Stimulated activated CD8-positive, alpha-beta memory T cell treated with anti-CD3 and anti-CD28 coated beads, Interleukin-12 subunit alpha, Interleukin-12 subunit beta, amount 100 ng/mL, for 1 hour (primary cell): ENCODE measurements around the gene FBXL14.

Experiments used
- DNase-seq: peaks from one replicate; pipeline ENCODE4 v3.0.0-alpha.2; 2020; ENCODE audit warnings: low read depth

The FBXL14 gene

DNA sequence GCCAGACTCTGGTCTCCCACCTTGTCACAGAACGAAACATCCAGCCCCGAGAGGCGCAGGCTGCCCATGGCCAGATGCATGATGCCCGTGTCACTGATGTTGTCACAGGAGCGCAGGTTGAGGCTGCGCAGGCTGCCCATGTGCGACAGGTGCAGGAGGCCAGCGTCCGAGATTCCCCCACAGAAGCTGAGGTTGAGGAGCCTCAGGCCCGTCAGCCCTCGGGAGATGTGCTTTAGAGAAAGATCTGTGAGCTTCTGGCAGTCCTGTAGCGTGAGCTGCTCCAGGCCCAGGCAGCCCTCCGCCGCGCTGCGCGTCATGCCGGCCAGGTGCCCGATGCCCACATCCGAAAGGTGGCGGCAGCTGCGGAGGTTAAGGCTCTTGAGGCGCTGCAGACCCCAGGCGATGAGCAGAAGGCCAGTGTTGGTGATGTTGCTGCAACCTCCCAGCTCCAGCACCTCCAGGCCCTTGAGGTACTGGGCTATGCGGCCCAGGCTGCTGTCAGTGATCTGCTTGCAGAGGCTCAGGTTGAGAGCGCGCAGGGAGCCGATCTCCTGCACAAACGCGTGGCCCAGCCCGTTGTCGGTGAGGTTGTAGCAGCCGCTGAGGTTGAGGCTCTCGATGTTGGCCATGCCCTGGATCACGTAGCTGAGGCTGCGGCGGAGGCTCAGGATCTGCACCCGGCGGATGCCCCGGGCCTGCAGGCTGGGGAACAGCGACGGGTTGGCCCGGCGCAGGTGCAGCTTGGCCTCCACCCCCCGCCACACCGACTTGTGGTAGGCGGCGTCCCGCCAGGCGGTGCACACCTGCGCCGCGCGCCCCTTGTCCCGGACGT is 991 bp downstream of the FBXL14 start:
- peak; percentile 24 for DNase-seq

DNA sequence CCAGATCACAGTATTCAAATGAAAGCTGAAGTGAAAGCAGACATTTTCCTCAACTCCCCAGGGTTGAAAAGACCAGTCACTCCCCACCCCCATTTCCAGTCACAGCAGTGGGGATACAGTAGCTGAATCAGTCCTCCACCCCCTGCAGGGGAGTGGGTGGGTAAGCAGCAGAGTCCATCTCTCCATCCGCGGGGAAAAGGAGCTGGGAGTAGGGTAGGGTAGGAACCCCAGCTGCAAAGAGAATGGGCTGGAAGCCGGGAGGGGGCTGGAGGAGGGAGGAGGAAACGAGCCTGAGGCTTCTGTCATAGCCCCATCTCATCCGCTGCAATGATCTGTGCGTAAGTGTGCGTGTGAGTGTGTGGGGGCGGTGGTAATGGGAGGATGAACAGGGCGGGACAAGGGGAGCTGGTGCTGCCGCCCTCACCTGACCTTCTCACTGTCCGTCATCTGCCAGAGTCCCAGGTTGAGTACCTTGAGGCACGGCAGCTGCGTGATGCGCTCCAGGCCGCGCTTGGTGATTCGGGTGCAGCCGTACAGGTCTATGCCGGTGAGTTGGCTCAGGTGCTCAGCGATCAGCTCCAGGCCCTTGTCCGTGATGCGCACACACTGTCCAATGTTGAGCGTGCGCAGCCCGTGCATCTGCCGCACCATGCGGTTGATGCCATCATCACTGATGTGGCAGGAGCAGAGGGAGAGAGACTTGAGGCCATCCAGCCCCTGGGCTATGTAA is 1.8 kb downstream of the FBXL14 start:
- peak; percentile 25 for DNase-seq

DNA sequence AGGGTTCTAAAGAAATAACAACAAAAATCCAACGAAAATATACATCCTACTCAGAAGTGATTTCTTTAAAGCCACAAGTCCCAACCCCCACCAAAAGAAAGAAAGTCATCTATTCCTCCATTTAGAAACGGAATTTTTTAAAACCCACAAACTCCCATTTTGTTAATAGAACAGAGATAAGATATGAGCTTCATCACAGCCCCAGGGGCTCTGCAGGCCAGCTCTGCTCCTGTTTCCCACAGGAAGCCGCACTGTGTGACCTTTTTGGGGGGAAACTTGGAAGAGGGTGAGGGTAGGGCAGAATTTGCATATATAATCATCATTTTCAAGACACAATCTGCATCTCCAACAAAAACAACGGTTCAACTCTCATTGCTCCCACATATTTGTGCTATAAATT is 2.8 kb downstream of the FBXL14 start:
- no peak for DNase-seq

DNA sequence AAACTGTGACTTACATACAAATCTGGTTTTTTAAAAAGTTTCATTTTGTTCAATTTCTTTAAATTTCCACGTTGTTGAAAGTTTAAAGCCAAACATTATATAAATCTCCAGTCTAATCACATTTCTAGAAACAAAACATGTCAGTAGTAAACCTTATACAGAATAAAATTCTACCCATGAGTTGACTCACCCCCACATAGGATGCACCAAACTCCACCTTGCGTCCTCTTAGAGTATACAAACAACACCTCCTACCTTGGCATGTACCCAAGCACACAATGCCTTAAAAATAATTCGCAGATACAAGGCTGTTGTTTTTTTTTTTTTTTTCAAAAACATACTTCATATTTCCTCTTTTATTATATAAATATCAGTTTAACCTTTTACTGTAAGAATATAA is 3.3 kb downstream of the FBXL14 start:
- DNase-seq, result no peak

DNA sequence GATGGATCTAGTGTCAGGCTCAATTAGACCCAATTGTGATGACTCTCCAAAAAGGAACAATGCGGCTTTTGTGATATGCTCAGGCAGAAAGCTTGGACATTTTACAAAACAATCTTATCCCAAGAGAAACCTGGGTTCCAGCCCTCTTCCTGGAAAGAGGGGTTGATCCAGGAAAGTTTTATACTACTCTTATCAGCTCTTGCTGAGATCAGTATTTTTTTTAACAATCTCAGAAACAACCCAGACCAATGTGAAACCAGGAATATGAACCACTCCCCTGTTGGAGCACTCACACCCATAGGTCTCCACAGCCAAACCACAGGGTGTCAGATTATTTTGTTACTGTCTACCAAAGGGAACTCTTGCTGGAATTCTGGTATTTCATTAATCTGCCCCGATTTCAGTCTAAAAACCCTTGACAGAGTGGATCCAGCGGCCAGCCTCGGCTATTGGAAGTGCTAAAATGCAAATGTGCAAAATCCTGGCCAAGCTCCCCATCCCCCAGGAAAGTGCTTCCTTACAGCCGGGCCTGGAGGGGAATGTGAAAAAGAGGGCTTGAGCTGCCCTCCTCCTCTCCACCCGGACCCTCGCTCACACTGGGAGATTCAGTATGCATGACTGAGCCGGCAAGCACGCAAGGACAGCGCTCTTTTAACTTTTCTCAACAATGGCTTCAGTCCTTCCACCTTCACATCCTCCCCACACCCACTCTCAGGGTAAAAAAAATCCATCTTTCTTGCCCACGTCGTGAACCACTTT is 4.0 kb downstream of the FBXL14 start:
- no peak for DNase-seq

DNA sequence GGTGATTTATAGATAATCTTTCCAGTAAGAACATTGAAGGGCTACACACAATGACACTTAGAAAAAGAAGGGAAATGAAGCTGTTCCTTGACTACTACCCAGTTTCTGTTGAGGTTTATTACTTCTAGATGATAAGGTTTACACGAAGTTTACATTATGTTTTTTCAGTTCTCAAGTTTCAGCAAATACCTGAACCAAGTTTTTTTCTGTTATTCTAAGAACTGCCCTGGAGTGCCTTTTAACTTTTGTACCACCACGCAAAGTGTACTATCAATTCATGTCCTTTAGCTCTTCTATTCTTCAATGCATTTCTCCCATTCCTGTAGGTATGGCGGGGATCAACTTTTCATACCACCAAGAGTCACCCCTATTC is 5.8 kb downstream of the FBXL14 start:
- DNase-seq, result no peak

DNA sequence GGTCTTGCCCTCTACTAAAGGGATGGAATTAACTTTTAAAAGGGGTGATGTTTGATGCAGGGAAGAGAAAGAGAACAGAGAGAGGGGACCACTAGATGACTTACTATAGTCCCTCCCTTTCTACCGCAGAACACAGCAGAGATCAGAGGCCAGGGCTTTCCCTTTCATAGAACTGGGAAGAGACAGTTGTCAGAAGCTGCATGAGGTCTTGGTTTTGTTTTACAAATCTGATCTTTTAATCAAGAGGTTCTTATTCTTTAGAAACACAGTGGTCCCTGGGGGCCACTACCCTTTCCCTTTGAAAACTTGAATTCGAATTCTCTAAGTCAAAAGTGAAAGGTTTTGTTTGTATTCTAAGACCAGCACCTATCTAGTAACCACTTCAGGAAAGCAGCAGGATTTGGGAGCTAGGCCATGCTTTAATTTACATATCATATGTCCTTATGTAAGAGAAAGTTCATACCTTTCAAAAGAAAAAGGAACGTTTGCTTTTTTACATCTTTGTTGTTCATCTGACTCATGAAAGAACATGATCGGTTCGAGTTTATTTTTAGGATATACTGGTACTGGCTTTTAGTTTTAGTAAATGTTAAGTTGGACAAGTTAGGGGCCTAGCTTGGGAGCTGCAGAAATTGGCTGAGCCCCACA is 6.3 kb downstream of the FBXL14 start:
- no peak for DNase-seq

DNA sequence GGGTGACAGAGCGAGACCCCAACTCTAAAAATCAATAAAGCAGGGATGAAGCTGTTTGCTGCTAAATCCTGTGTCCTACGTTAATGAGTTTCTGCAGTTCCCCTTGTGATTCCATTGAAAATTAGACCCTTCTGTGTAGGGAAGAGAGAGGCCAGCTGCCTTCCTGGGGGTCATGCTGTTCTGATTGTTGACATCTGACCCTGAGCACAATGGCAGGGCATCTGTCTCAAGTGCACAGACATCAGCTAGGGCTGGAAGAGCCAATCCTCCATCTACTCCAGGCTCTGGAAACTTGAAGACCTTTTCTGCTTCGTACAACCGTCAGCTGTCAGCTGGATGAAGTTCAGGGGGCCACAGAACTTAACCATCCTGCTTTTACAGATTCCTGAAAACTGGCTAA is 10.1 kb downstream of the FBXL14 start:
- no peak for DNase-seq

DNA sequence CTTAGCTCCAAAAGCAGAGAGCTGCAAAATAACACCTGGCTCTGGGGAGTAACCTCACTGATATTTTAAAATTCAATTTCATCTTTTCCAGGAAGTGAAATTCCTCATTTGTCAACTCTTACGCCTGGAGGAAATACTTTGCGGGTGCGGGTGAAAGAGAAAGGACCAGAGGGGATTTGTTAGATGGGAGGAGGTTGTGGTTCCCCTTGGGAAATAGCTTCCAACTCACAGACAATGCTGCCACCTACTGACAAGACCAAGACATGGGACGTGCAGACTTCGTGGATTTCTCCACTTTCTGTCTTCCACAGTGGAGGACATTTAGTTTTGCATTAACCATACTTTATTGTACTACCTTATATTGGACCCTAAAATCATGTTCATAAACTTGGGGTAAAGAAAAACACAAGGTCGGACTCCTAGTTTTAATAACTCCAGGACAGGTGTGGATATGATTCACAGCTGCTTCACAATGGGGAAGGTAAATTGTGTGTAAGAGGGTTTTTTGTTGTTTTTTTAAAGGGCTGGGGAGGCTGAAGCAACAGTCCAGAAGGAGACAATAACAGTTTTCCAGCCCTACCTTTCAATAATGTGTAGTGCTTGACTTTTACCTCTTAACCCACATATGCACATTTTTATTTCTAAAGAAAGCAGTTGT is 10.8 kb downstream of the FBXL14 start:
- peak; percentile 47 for DNase-seq

DNA sequence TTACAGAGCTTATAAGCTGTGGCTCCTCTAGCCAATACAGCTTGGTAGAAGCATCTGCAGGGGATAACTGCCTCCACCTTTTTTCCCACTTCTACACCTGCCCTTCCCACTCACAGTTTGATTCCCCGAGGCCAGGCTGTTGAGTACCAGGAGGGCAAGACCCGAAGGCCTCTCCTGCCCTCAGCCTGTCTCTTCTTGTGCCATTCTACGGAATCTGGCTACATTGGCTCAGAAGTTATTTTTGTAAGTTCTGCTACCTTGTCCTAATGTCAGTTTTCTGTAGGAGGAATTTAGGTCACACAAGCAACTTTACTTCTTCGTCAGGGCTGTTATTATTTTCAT is 11.7 kb downstream of the FBXL14 start:
- DNase-seq, result no peak

DNA sequence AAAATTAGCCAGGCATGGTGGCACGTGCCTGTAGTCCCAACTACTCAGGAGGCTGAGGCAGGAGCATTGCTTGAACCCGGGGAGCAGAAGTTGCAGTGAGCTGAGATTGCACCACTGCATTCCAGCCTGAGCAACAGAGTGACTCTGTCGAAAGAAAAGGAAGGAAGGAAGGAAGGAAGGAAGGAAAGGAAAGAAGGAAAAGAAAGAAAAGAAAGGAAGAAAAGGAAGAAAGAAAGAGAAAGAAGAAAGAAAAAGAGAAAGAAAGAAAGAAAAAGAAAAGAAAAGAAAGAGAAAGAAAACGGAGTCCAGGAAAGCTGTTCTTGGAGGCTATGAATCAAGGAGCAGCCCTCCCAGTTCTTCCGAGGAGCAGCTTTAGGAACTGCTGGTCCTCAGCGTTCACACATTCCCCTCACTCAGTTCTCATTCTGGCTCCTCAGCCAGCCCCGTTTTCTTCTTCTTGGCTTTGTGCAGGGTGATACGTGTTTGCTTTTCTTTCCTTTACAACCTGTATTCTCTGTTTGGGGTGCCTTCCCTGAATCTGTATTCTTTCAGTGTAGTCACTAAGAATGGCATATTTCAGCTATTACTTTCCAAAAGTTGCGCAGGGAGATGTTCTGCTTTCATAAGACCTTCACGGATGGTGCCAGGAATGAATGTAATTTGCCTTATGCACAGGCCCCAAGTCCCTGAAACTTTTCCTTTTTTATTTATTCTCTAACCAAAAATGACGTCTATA is 12.2 kb downstream of the FBXL14 start:
- no peak for DNase-seq

DNA sequence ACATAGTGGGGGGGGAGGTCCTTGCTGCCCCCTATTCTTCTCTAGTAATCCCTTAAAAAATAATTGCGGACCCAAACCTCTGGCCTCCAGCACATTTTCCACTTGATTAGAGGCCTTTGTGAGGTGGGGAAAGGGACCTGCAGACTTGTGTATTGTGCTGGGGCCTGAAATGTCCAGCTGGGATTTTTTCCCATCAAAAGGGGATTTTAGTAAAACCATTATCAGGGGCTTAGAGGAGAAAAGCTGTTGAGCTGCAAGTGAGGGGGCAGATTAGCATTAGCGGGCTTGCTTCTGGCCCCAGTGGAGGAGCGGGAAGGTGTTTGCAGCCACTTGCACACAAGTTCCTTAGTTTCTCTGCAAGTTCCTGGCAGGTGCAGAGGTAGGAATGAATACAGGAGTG is 13.9 kb downstream of the FBXL14 start:
- DNase-seq, result no peak

DNA sequence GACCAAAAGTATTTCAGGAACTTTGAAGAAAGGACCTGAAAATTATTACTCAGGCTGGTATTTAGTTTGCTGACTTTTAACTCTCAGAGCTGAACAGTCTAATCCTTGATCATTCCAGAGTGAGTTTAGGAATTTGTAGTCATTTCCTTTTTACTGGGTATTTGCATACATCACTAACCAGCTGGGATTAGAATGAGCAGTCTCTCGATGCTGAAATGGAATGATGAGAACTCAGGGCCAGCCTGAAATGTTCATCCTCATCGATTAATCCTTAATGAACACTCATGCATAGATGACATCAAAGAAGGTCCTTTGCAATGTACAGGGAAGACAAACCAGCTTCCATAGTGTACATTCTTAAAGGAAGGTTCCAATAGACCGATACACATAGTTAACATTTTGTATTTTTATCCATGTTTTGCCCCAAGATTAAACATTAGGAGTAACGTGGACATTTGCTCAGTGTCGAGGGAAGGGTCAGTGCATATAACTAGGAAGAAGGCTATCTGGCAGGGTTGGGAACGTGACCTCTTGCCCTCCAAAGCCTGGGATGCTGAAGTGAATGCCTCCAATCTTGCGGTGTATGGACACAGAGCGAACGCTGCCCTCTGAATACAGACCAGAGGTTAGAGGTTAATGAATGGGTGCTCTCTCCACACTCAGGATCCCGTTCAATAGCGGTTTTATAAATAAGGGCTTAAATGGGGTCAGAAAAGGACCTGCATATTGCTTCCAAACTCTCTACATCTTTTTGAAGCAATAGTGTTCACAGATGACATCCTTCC is 14.5 kb downstream of the FBXL14 start:
- DNase-seq, result no peak

DNA sequence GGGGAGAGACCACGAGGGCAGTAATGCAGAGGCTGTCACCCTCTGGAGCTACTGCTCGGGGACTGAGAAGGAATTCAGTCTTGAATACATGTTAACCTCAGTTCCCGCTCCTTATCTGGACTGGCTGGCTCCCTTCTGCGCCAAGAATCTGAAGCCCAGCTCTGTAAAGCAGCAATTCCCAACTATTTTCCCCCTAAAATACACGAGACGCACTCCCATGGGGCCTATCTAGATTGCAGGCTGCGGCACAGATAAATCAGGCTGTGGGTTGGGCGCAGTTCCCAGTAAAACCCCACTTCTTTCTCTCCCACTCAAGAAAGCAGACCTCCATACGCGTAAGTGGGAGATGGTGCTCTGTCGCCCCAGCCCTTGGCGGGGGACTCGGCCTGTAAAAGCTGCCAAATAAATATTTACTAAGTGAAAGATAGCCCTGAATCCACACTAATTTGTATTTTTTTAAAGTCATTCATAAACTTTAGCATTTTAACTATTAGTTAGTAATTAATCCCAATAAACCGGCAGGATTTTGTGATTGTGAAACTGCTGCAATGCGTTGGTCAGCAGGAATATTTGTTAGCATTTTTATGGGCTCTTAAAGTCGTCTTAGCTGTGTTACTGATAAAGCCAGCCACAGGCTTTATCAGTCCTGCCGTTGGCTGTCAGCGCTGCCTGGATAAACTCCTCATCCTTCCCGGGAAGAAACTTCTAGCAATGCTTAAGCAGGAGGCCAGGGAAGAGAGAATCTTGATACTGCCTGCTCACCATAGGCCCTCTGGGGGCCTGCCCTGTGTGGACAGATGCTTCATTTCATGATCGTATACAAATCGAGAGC is 17.8 kb downstream of the FBXL14 start:
- DNase-seq, result no peak

DNA sequence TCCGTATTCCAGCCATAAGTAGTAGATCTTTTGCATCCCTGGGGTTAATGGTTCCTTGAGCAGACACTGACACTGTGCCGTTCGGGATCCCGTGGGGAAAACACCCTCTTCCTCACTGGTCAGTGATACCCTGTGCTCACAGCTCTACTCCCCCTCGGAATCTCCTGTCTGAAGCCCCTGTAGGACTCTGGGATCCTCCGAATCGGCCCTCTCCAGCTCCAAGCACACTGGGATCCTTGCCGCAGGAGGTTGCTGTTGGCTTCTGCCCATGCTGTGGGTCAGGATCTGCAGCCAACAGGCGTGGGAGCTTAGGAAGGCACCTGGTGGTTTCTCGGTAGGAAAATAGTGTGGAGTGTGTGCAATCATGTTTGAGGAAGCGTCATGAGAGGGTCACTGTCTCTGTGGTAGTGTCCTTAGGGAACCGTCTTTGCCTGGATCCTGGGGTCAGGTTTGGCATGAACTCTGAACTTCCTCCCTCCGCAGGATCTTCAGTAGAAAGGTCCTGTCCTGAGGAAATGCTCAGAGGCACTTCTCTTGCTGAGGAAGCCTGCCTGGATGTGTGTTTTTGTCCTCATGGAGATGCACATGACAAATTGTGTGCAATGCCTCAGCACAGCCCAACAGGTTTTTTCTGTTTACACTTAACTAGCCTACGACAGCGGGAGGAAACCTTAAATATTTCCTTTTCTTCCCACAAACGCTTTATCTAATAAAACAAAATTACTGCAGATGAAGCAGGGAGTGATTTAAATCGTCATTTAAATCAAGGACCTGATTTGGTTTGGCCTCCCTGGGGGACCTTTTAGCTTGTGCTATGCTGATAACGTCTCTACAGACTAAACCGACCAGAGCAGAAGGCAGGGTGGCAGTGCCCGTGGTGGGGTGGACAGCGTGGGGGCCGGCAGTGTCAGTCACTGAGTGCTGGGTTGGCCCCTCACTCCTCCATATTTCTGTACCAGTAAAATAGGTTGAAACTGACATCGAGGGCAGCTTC is 18.7 kb downstream of the FBXL14 start:
- no peak for DNase-seq

DNA sequence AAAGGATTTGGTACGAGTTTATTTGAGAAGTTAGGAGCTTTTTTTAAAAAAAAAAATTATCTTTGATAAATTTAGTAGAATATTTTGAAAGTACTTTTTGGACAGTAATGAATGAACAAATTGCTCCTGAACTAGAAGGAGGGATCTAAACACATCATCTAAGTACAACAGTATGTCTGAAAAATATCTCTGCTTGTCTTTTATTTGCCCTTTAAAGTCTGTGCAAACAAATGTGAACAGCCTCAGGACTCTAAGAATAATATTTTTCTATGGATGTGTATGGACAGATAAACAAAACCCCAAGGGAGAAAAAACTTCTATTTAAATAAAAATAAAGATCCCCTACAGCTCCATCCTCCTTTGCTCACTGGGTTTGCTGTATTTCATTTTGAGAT is 19.5 kb downstream of the FBXL14 start:
- DNase-seq, result no peak

DNA sequence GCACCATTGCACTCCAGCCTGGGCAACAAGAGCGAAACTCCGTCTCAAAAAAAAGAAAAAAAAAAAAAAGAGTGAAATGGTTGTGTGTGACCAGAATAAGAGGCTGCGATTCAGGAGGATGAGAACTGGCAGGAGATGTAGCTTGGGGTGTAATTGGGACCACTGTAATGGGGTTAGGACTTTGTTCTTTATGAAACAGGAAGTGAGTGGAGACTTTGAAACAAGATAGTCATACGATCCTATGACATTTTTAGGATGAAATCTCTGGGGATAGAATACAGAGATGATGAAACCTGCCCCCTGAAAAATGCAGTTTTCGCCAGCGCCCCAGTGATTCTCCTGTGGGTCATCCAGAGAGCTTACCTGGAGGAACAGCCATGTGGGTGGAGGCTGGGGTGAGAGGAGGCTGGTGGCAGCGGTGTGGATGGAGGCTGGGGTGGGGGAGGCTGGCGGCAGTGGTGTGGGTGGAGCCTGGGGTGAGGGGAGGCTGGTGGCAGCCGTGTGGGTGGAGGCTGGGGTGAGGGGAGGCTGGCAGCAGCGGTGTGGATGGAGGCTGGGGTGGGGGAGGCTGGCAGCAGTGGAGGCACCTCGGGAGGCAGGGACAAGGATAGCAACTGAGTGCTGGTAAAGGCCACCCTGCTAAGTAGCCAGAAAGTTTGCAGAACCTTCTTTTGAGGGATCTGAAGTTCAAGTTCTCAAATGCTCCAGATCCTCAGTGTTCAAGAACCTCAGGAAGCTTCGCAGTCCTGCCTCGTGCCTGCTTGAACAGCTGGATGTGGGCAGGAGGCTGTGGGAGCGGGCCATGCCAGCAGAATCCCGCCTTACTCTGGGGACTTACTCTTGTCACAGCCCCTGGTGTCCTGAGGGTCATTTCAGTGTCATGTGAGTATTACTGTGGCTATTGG is 20.2 kb downstream of the FBXL14 start:
- DNase-seq, result no peak
